ENCODE results near the gene TAS1R2. TPM values are rescaled to one million over a fixed set of nuclear protein-coding genes. Genes with fewer than 3 reads are reported as not detected.

Gene TAS1R2
- total RNA-seq (not detected), polyA plus RNA-seq (not detected)

GRCh38 chr1:18859560-18859959 is at the start of gene TAS1R2:
TSS of gene TAS1R2 (minus strand) at chr1:18859660. CDS start at chr1:18859660, 0 bp downstream.
- Mint-ChIP-seq H3K4me3 (no peak within 1 kb of the TSS), H3K36me3 (no peaks in the 10 kb centered on the region), H3K9me3 (peaks cover 0 to 3% (median 0%) of the 10 kb centered on the region in 7 donors), H3K27me3 (peaks cover 9% of the 10 kb centered on the region), H3K27ac (no peak within 1 kb of the TSS), H3K4me1 (no peaks in the 10 kb centered on the region)
- H3K27ac ChIP-seq (ENCODE audit: insufficient read depth, low read length, poor library complexity, severe bottlenecking), result no peak within 1 kb of the TSS
- no peak within 1 kb of the TSS for H3K4me3 ChIP-seq (ENCODE audit: low read depth, low read length)
- ATAC-seq (ENCODE audit: low read depth in 2 of 2), result no peak
- DNase-seq, result no peak
- no peaks in the 10 kb centered on the region for H3K27me3 ChIP-seq (ENCODE audit: control insufficient read depth, insufficient read depth, low read length)
- H3K36me3 ChIP-seq (ENCODE audit: control insufficient read depth, insufficient read depth, low read length), result no peaks in the 10 kb centered on the region
- no peaks in the 10 kb centered on the region for H3K9me3 ChIP-seq (ENCODE audit: control insufficient read depth in 2 of 2, low read length in 2 of 2)
- no peaks in the 10 kb centered on the region for H3K4me1 ChIP-seq (ENCODE audit: control insufficient read depth, insufficient read depth, low read length, poor library complexity, severe bottlenecking)

DNA sequence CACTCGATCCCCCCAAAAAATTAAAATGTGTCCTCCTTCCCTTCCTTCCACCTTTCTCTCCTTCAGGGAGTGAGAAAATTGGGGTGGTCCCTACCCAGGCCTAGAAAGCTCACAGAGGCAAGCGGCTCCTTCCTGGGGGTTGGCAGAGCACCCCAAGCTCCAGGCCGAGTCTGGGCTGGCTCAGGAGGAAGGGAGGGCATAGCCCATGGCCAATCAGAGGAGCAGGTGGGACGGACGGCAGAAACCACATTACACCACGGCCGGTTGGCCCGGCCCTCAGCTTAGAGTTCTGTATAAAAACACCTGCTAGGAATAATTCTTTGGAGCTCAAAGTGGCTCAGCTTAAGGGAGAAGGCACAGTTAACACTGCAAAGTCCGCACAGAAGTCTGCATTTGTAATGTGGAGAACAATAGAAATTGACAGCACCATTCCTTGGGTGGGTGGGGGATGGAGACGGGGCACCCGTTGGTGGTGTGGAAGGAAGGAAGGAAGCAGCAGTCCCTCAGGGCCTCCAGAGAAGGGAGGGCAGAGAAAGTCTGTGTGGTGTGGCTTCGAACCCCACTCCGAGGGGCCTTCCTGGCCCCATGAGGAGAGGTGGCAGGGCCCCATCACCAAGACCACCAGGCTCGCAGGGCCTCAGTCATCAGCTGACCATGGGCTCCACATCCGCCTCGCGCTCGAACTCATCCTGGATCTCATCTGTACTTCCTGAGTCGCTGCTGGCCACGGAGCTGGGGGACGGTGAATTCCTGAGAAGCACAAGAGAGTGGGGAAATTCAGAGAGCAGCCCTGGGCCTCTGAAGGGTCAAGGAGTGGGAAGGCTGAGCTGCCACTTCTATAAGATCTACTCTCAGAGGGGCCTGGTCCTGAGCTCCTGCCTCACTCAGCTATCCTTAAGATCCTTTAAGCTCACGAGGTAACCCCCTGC is 48.7 kb upstream of the TAS1R2 start:
- Histone ChIP-seq H3K4me1 (ENCODE audit: control insufficient read depth, insufficient read depth, low read length, poor library complexity, severe bottlenecking) (peaks cover 12% of the 10 kb centered on the region), H3K4me3 (ENCODE audit: low read depth, low read length) (no peak overlapping the region), H3K27ac (ENCODE audit: insufficient read depth, low read length, poor library complexity, severe bottlenecking) (peak overlapping the region; percentile 43), H3K36me3 (ENCODE audit: control insufficient read depth, insufficient read depth, low read length) (peaks cover 64% of the 10 kb centered on the region), H3K27me3 (ENCODE audit: control insufficient read depth, insufficient read depth, low read length) (no peaks in the 10 kb centered on the region), H3K9me3 (ENCODE audit: control insufficient read depth in 2 of 2, low read length in 2 of 2) (no peaks in the 10 kb centered on the region)
- peaks cover 33% of the 10 kb centered on the region for H3K36me3 Mint-ChIP-seq
- no peaks in the 10 kb centered on the region for H3K9me3 Mint-ChIP-seq
- H3K4me3 Mint-ChIP-seq, result no peak overlapping the region
- peak overlapping the region; percentile 52 to 83 (median 67) for H3K27ac Mint-ChIP-seq
- H3K27me3 Mint-ChIP-seq, result no peaks in the 10 kb centered on the region
- DNase-seq (no peak), ATAC-seq (ENCODE audit: low read depth in 2 of 2) (no peak)
- peaks cover 10 to 33% (median 16%) of the 10 kb centered on the region in 4 donors for H3K4me1 Mint-ChIP-seq

DNA sequence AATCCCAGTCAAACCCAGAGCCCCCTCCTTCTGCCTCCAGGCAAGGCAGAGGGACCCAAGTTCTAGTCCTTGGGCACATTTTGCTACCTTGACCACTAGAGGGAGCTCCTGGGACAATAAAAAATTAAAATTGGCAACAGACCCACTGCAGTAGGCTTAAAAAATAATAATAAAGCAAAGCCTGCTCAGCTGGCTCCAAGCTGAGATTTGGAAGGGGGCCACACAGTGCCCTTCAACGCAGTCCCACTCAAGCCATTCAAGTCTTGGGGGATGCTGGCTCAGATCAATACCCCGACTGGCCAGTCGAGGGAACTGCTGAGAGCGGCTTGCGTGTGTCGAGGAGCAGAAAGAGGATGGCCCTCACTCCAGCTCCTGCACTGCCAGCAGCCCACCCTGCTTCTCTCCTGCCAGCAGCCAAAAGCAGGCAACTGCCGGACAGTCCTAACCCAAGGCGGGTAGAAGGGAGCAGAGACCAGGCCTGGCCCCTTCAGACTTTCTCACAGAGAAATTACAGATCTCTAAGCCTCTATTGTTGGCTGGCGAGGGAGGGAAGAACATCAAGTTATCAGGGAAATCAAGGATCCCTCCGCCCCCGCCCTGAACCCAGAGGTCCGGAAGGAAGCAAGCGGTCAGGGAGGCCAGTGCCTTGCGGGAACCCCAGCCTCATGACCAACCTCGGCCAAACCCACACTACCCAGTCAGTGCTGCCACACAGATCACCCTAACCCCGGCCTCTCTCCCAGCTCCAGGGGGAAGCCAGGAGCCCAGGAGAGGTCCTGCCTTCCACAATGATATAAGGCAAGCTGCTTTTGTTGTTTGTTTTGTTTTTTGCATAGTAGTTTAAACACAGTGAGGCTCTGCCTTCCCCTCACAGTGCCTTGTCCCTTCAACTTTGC is 47.8 kb upstream of the TAS1R2 start:
- peak overlapping the region in 1 of 4 donors; percentile 34 for H3K4me3 Mint-ChIP-seq
- DNase-seq, result peak; percentile 50 to 80 (median 74)
- Histone ChIP-seq H3K27me3 (ENCODE audit: control insufficient read depth, insufficient read depth, low read length) (no peaks in the 10 kb centered on the region), H3K27ac (ENCODE audit: insufficient read depth, low read length, poor library complexity, severe bottlenecking) (peak overlapping the region; percentile 43), H3K36me3 (ENCODE audit: control insufficient read depth, insufficient read depth, low read length) (peaks cover 57% of the 10 kb centered on the region), H3K4me1 (ENCODE audit: control insufficient read depth, insufficient read depth, low read length, poor library complexity, severe bottlenecking) (peaks cover 18% of the 10 kb centered on the region), H3K4me3 (ENCODE audit: low read depth, low read length) (no peak overlapping the region), H3K9me3 (ENCODE audit: control insufficient read depth in 2 of 2, low read length in 2 of 2) (no peaks in the 10 kb centered on the region)
- peak overlapping the region in 2 of 3 donors; percentile 52 to 67 for H3K27ac Mint-ChIP-seq
- no peaks in the 10 kb centered on the region for H3K9me3 Mint-ChIP-seq
- no peak for ATAC-seq (ENCODE audit: low read depth in 2 of 2)
- peaks cover 10 to 31% (median 16%) of the 10 kb centered on the region in 4 donors for H3K4me1 Mint-ChIP-seq
- H3K36me3 Mint-ChIP-seq, result peaks cover 31% of the 10 kb centered on the region
- H3K27me3 Mint-ChIP-seq, result no peaks in the 10 kb centered on the region

DNA sequence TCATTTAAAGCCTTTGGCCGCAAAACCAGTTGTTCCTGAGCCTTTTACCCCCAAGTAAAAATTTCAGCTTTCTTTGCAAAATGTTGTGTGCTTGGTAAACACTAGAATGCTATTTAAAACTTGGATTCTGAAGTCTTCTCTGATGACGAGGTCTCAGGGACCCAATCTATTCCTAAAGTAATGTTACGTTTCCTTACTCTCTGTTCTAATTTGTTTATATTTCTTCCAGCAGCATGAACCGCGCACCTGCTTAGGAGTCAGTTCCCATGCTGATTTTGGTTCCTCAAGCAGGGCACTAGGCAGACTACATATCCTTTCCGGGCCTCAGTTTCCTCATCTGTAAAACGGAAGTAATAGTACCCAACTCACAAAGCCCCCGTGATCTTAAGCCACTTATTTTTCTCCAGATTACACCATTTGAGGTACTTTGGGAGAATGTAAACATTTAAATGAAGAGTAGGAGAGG is 43.9 kb upstream of the TAS1R2 start:
- peak overlapping the region; percentile 89 to 95 (median 92) for H3K4me3 Mint-ChIP-seq
- peaks cover 19% of the 10 kb centered on the region for H3K36me3 ChIP-seq (ENCODE audit: control insufficient read depth, insufficient read depth, low read length)
- peaks cover 27% of the 10 kb centered on the region for H3K4me1 ChIP-seq (ENCODE audit: control insufficient read depth, insufficient read depth, low read length, poor library complexity, severe bottlenecking)
- peak overlapping the region; percentile 84 for H3K4me3 ChIP-seq (ENCODE audit: low read depth, low read length)
- peaks cover 10 to 50% (median 23%) of the 10 kb centered on the region in 4 donors for H3K4me1 Mint-ChIP-seq
- H3K27me3 ChIP-seq (ENCODE audit: control insufficient read depth, insufficient read depth, low read length), result no peaks in the 10 kb centered on the region
- no peak for DNase-seq
- no peaks in the 10 kb centered on the region for H3K9me3 ChIP-seq (ENCODE audit: control insufficient read depth in 2 of 2, low read length in 2 of 2)
- no peak for ATAC-seq (ENCODE audit: low read depth in 2 of 2)
- peak overlapping the region; percentile 26 to 97 (median 97) for H3K27ac Mint-ChIP-seq
- H3K9me3 Mint-ChIP-seq, result no peaks in the 10 kb centered on the region
- H3K36me3 Mint-ChIP-seq, result peaks cover 9% of the 10 kb centered on the region
- H3K27me3 Mint-ChIP-seq, result no peaks in the 10 kb centered on the region
- peak overlapping the region; percentile 76 for H3K27ac ChIP-seq (ENCODE audit: insufficient read depth, low read length, poor library complexity, severe bottlenecking)

DNA sequence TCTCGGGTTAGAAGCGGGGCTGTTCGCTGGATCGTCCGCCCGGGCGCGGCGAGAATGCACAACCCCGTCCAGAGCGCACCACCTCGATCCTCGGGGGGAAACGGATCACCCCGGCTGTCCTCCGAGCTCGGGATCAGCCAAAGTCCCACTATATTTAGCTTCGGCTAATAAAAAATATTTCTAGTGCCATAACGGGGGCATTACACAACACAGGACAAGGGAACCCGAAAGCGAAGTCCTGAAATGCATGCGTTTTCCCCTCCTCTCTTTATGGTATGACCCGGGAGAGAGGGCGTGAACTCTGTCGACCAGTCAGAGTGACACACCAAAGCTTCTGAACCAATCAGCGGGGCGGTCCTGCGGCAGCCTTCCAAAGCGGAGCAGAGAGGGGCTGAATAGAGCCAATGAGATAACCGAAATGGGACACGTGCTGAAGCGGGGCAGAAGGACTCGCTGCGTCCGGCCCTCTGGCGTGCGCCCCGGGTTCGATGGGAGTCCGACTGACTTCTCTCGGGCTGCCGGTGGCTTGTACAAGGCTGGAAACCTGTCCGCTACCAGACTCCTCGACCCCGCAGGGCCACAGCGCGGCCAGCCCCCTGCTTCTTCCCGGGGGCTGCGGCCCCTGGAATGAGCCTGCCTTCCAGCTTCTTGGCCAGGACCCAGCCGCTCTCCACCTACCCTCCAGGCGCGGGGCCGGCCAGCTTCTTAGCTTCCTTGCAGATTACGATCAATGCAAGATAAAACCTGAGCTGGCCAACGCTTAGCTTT is 43.2 kb upstream of the TAS1R2 start, which contains the start of gene ALDH4A1:
ALDH4A1 (minus strand) TSS at position 33 of the 768 bp plus-strand sequence; CDS start at position 1, 32 bp downstream.
- H3K4me3 ChIP-seq (ENCODE audit: low read depth, low read length), result peak within 1 kb of the TSS; percentile 84
- H3K4me1 Mint-ChIP-seq, result peaks cover 10 to 50% (median 23%) of the 10 kb centered on the region in 4 donors
- no peaks in the 10 kb centered on the region for H3K27me3 ChIP-seq (ENCODE audit: control insufficient read depth, insufficient read depth, low read length)
- peaks cover 13% of the 10 kb centered on the region for H3K36me3 ChIP-seq (ENCODE audit: control insufficient read depth, insufficient read depth, low read length)
- H3K4me3 Mint-ChIP-seq, result peak within 1 kb of the TSS; percentile 89 to 97 (median 93)
- peak within 1 kb of the TSS; percentile 97 for H3K27ac Mint-ChIP-seq
- H3K4me1 ChIP-seq (ENCODE audit: control insufficient read depth, insufficient read depth, low read length, poor library complexity, severe bottlenecking), result peaks cover 27% of the 10 kb centered on the region
- H3K9me3 ChIP-seq (ENCODE audit: control insufficient read depth in 2 of 2, low read length in 2 of 2), result no peaks in the 10 kb centered on the region
- peaks cover 3% of the 10 kb centered on the region for H3K36me3 Mint-ChIP-seq
- no peaks in the 10 kb centered on the region for H3K27me3 Mint-ChIP-seq
- peak; percentile 98 to 99 for ATAC-seq (ENCODE audit: low read depth in 2 of 2)
- H3K9me3 Mint-ChIP-seq, result no peaks in the 10 kb centered on the region
- peak within 1 kb of the TSS; percentile 76 for H3K27ac ChIP-seq (ENCODE audit: insufficient read depth, low read length, poor library complexity, severe bottlenecking)
- DNase-seq, result peak; percentile 92 to 98 (median 95)

GRCh38 chr1:18901952-18902522 is 42.6 kb upstream of the TAS1R2 start:
- no peaks in the 10 kb centered on the region for H3K27me3 Mint-ChIP-seq
- H3K4me3 Mint-ChIP-seq, result peak overlapping the region; percentile 89 to 97 (median 93)
- peaks cover 7% of the 10 kb centered on the region for H3K36me3 ChIP-seq (ENCODE audit: control insufficient read depth, insufficient read depth, low read length)
- H3K4me3 ChIP-seq (ENCODE audit: low read depth, low read length), result peak overlapping the region; percentile 61
- peaks cover 10 to 50% (median 21%) of the 10 kb centered on the region in 4 donors for H3K4me1 Mint-ChIP-seq
- ATAC-seq (ENCODE audit: low read depth in 2 of 2), result no peak
- peaks cover 3% of the 10 kb centered on the region for H3K36me3 Mint-ChIP-seq
- no peak for DNase-seq
- peak overlapping the region; percentile 76 for H3K27ac ChIP-seq (ENCODE audit: insufficient read depth, low read length, poor library complexity, severe bottlenecking)
- H3K27me3 ChIP-seq (ENCODE audit: control insufficient read depth, insufficient read depth, low read length), result no peaks in the 10 kb centered on the region
- H3K9me3 ChIP-seq (ENCODE audit: control insufficient read depth in 2 of 2, low read length in 2 of 2), result no peaks in the 10 kb centered on the region
- H3K27ac Mint-ChIP-seq, result peak overlapping the region; percentile 97
- H3K9me3 Mint-ChIP-seq, result no peaks in the 10 kb centered on the region
- peaks cover 22% of the 10 kb centered on the region for H3K4me1 ChIP-seq (ENCODE audit: control insufficient read depth, insufficient read depth, low read length, poor library complexity, severe bottlenecking)

Data from CD4-positive, CD25-positive, alpha-beta regulatory T cell (primary cell).